ENCODE data around the gene RPL10. TPM values are rescaled to one million over a fixed set of nuclear protein-coding genes. Genes with fewer than 3 reads are reported as not detected.
A peak's percentile ranks its signal among the peaks of the same experiment; 100 is the strongest.

Gene RPL10
- total and polyA plus RNA-seq, 5 experiments from 2014 or later: 4,733 to 7,081 (median 5,585) TPM

DNA sequence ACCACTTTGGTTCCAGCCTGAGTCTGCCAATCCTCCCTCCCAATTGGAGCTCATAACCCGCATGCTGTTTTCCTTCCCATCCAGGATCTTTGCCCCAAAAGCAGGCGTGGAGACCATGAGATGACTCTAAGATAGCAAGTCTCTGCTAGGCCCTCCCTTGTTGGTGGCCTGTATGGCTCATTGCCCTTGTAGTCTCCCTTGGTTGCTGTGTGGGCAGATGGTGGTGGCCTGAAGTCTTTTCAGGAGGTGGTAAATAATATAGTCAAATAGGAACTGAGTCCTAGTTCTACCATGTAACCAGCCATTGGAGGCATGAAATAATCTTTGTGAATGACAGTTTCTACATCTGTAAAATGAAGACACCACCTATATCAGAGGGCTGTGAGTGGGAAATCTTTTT lies 31.5 kb downstream of the RPL10 start:
- ATAC-seq (no peak), DNase-seq (no peak)
- H3K27ac Mint-ChIP-seq: peak overlapping the region in 8 of 10 donors; percentile 68 to 90 (median 81)
- no peaks in the 10 kb centered on the region for H3K27me3 Mint-ChIP-seq
- peaks cover 0 to 17% (median 0%) of the 10 kb centered on the region in 3 donors for H3K36me3 Mint-ChIP-seq
- POLR2A ChIA-PET: interaction anchor here (0.6 to 3.6 kb wide), 12 partner anchors 10 to 99 kb away, joined by 3 to 37 read pairs (median 4); partner anchors contain the start of genes PLXNA3, RPL10, SLC10A3 and TAFAZZIN
- H3K4me1 Mint-ChIP-seq: peaks cover 6 to 32% (median 26%) of the 10 kb centered on the region in 4 donors
- peak overlapping the region; percentile 73 to 89 (median 82) for H3K4me3 Mint-ChIP-seq
- no peaks in the 10 kb centered on the region for H3K9me3 Mint-ChIP-seq

DNA sequence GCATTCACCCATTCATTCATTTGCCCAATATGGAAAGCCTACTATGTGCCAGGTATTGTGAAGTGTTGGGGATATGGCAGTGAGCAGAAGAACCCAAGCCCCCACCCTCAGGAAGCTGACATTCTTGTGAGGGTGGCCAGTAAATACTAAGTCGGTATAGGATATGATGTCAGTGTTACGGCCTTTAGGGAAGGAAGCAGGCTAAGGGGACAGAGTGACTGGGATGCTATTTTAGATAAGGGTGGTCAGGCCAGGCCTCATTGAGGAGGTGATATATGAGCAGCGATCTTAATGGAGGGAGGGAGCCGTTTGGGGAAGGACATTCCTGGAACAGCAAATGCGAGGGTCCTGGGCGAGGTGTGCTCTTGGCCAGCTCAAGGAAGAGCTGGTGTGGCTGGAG lies 32.3 kb downstream of the RPL10 start:
- H3K36me3 Mint-ChIP-seq: peaks cover 0 to 17% (median 0%) of the 10 kb centered on the region in 3 donors
- H3K4me3 Mint-ChIP-seq: peak overlapping the region in 3 of 10 donors; percentile 39 to 78 (median 57)
- H3K27ac Mint-ChIP-seq: peak overlapping the region in 6 of 10 donors; percentile 15 to 74 (median 58)
- H3K4me1 Mint-ChIP-seq: peaks cover 6 to 32% (median 26%) of the 10 kb centered on the region in 4 donors
- no peak for ATAC-seq
- no peaks in the 10 kb centered on the region for H3K9me3 Mint-ChIP-seq
- no peak for DNase-seq
- POLR2A ChIA-PET: interaction anchor here (0.5 to 0.9 kb wide), 4 partner anchors 9 to 99 kb away, joined by 3 to 6 read pairs (median 4); no protein-coding TSS in a partner anchor
- no peaks in the 10 kb centered on the region for H3K27me3 Mint-ChIP-seq

DNA sequence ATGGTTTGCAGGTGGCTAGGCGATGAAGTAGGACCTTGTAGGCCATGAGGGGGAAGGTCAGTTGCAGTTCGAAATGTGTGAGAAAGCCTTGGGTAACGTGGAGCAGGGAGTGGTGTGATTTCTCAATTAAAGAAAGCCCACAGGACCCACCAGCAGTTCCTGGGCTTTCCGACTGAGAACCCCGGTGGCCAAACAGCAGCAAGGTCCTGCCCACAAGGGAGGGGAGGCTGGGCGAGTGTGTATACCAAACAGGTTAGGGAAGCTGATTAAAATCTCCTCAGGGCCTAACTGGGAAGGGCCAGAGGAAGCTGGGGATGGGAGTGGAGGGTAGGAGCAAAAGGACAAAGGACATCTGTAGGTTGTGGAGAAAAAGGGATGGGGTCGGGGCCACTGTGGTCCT lies 32.7 kb downstream of the RPL10 start:
- H3K4me1 Mint-ChIP-seq: peaks cover 6 to 32% (median 27%) of the 10 kb centered on the region in 4 donors
- H3K27me3 Mint-ChIP-seq: no peaks in the 10 kb centered on the region
- DNase-seq (no peak), ATAC-seq (no peak)
- no peaks in the 10 kb centered on the region for H3K9me3 Mint-ChIP-seq
- peak overlapping the region in 6 of 10 donors; percentile 3 to 69 (median 54) for H3K27ac Mint-ChIP-seq
- POLR2A ChIA-PET: interaction anchor here (0.7 to 0.9 kb wide), 2 partner anchors 10 to 56 kb away, joined by 3 read pairs; no protein-coding TSS in a partner anchor
- H3K36me3 Mint-ChIP-seq: peaks cover 0 to 17% (median 0%) of the 10 kb centered on the region in 3 donors
- peak overlapping the region in 3 of 10 donors; percentile 39 to 78 (median 57) for H3K4me3 Mint-ChIP-seq

DNA sequence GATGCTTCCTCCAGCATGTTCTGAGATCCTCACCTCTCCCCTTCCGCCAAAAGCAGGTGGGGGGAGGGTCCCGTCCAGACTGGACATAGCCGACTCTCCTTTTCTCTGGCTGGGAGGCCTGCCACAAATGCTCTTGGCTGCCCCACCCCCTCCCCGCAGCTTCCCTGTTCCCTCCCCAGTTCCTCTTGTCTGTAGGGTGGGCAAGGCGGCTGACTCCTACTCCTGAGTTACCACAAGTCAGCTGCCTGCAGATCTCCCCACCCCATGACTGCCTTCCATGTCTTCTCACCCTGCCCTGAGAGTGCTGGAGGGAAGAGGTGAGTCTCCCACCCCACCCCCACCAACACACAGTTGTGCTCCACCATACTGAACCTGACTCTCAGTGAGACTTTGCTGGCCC lies 33.2 kb downstream of the RPL10 start:
- DNase-seq (no peak), ATAC-seq (no peak)
- H3K4me1 Mint-ChIP-seq: peaks cover 6 to 35% (median 31%) of the 10 kb centered on the region in 4 donors
- no peaks in the 10 kb centered on the region for H3K27me3 Mint-ChIP-seq
- H3K36me3 Mint-ChIP-seq: peaks cover 0 to 18% (median 0%) of the 10 kb centered on the region in 3 donors
- POLR2A ChIA-PET: interaction anchor here (0.7 kb wide), 1 partner anchor 56 kb away, joined by 3 read pairs; no protein-coding TSS in a partner anchor
- no peaks in the 10 kb centered on the region for H3K9me3 Mint-ChIP-seq
- peak overlapping the region in 2 of 10 donors; percentile 44 to 83 for H3K27ac Mint-ChIP-seq
- H3K4me3 Mint-ChIP-seq: peak overlapping the region in 2 of 10 donors; percentile 19 to 29

DNA sequence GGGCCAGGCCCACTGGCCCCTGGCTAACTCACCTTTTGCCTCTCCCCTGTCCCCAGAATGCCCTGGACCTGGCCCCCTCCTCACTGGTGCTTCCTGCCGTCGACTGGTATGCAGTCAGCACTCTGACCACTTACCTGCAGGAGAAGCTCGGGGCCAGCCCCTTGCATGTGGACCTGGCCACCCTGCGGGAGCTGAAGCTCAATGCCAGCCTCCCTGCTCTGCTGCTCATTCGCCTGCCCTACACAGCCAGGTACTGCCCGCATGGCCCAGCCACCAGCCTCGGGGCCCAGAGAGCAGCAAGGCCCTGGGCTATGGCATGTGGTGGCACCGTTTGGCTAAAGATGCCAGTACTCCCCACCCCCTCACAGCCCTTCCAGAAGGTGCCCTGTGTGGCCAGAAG lies 34.0 kb downstream of the RPL10 start:
- Mint-ChIP-seq H3K9me3 (no peaks in the 10 kb centered on the region), H3K4me1 (peaks cover 6 to 33% (median 31%) of the 10 kb centered on the region in 4 donors), H3K4me3 (no peak overlapping the region), H3K27me3 (no peaks in the 10 kb centered on the region), H3K27ac (peak overlapping the region in 1 of 10 donors; percentile 41), H3K36me3 (peaks cover 0 to 18% (median 0%) of the 10 kb centered on the region in 3 donors)
- POLR2A ChIA-PET: interaction anchor here (0.9 to 1.3 kb wide), 2 partner anchors 9 to 11 kb away, joined by 3 to 5 read pairs; no protein-coding TSS in a partner anchor
- ATAC-seq (no peak), DNase-seq (no peak)

DNA sequence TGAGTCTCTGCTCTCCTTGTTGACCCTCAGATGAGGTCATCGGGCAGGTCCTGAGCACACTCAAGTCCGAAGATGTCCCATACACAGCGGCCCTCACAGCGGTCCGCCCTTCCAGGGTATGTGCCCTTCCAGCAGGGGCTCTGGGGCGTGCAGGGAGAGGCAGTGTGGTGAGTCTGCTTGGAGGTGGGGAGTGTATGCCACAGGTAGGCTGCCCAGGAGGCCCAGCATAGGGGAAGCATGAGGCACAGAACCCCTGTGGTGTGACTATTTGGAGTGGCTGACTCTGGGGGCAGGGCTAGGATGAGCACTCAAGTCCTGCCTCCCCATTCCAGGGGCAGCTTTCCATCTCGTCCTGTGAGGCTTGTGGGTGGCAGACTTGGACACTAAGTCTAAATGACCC lies 35.4 kb downstream of the RPL10 start:
- Mint-ChIP-seq H3K27ac (peak overlapping the region in 1 of 10 donors; percentile 77), H3K4me1 (peaks cover 9 to 31% (median 28%) of the 10 kb centered on the region in 4 donors), H3K9me3 (no peaks in the 10 kb centered on the region), H3K36me3 (peaks cover 0 to 18% (median 0%) of the 10 kb centered on the region in 3 donors), H3K4me3 (peak overlapping the region in 1 of 10 donors; percentile 20), H3K27me3 (no peaks in the 10 kb centered on the region)
- POLR2A ChIA-PET: interaction anchor here (2.9 kb wide), 1 partner anchor 52 kb away, joined by 8 read pairs; the partner anchor contains the start of gene UBL4A
- ATAC-seq (no peak), DNase-seq (no peak)

DNA sequence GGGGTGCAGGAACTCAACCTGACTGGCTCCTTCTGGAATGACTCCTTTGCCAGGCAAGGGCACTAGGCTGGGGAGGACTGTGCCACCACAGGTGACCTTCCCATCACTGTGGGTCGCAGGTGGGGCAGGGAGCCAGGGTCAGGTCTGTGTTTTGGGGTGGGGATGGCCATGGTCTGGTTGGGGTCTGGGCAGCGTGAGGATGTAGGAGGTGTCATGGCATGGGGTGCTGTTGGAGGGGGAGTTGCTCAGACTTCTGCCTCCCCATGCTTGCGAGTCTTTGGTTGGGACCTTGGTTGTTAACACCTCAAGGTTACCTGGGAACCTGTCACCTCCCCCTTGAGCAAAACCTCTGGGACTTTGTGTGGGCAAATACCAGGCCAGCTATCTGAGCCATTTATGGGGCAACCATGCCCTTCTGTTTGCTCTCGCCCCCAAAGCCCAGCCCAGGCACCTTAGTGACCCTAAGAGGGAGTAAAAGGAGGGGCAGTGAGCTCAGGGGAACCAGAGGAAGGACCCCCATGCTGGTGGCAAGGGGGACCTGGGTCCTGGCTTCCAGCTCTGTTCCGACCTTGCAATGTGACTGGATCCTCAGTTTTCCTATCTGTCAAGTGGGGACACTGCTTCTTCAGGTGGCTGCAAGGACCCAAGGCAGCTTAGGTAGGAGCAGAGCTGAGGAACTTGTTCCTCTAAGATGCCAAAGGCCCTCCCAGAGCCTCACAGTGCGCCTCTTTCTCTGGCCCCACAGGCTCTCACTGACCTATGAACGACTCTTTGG lies 36.4 kb downstream of the RPL10 start:
- no peak for ATAC-seq
- POLR2A ChIA-PET: interaction anchor here (2.3 to 2.9 kb wide), 2 partner anchors 36 to 51 kb away, joined by 8 to 14 read pairs; partner anchors contain the start of genes RPL10 and UBL4A

DNA sequence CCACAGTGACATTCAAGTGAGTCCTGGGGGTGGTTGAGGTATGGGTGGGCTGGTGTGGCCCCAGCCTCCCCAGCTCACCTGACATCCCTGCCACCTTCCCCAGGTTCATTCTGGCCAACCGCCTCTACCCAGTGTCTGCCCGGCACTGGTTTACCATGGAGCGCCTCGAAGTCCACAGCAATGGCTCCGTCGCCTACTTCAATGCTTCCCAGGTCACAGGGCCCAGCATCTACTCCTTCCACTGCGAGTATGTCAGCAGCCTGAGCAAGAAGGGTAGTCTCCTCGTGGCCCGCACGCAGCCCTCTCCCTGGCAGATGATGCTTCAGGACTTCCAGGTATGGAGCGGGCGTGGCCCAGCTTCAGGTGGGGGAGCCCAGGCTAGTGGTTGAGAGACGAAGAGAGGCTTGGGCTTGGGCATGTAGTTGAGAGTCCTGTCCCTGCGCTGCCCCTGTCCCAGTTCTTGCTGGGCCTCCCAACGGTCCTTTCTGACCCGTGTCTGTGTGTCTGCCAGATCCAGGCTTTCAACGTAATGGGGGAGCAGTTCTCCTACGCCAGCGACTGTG lies 37.1 kb downstream of the RPL10 start:
- Mint-ChIP-seq H3K27me3 (no peaks in the 10 kb centered on the region), H3K9me3 (no peaks in the 10 kb centered on the region), H3K27ac (peak overlapping the region in 5 of 10 donors; percentile 27 to 93 (median 56)), H3K4me1 (peaks cover 8 to 26% (median 25%) of the 10 kb centered on the region in 4 donors), H3K36me3 (peaks cover 0 to 24% (median 0%) of the 10 kb centered on the region in 3 donors), H3K4me3 (peak overlapping the region in 3 of 10 donors; percentile 13 to 53 (median 39))
- ATAC-seq (no peak), DNase-seq (no peak)
- POLR2A ChIA-PET: interaction anchor here (2.3 to 2.9 kb wide), 2 partner anchors 37 to 51 kb away, joined by 8 to 14 read pairs; partner anchors contain the start of genes RPL10 and UBL4A

More for the DNA sequence above, 36.4 kb downstream of the RPL10 start:
- H3K9me3 Mint-ChIP-seq: no peaks in the 10 kb centered on the region
- DNase-seq: no peak
- no peaks in the 10 kb centered on the region for H3K27me3 Mint-ChIP-seq
- H3K4me1 Mint-ChIP-seq: peaks cover 8 to 30% (median 29%) of the 10 kb centered on the region in 4 donors
- no peak overlapping the region for H3K4me3 Mint-ChIP-seq
- peaks cover 0 to 22% (median 0%) of the 10 kb centered on the region in 3 donors for H3K36me3 Mint-ChIP-seq
- peak overlapping the region in 1 of 10 donors; percentile 81 for H3K27ac Mint-ChIP-seq

DNA sequence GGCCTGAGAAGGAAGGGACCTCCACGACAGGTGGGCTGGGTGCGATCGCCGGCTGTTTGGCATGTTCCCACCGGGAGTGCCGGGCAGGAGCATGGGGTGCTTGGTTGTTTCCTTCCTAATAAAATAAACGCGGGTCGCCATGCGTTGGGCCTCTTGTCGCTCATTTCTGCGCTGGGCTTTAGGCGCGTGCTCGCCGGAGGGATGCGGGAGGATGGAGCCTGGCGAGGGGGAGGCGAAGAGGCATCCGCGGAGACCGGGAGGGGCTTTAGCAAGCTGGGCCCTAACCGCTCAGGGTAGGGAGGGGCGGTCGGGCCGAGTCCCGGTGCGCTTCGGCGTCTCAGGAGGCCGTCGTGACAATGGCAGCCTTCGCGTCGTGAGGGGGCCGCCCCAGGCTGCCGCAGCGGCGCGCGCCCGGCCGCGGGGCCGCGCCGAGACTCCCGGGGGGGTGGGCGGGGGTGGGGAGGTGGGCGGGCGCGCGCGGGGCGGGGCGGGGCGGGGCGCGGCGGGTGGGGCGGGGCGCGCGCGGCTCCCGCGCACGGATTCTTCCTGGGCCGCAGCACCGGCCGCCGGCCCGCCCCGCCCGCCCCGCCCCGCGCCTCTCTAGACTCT lies 38.3 kb downstream of the RPL10 start:
- H3K9me3 Mint-ChIP-seq: no peaks in the 10 kb centered on the region
- ATAC-seq (peak; percentile 80 to 81), DNase-seq (peak in 8 of 10 donors; percentile 27 to 75 (median 52))
- no peaks in the 10 kb centered on the region for H3K27me3 Mint-ChIP-seq
- H3K4me1 Mint-ChIP-seq: peaks cover 3 to 28% (median 23%) of the 10 kb centered on the region in 4 donors
- peaks cover 0 to 18% (median 0%) of the 10 kb centered on the region in 3 donors for H3K36me3 Mint-ChIP-seq
- POLR2A ChIA-PET: interaction anchor here (2.3 to 2.9 kb wide), 2 partner anchors 38 to 50 kb away, joined by 8 to 14 read pairs; partner anchors contain the start of genes RPL10 and UBL4A
- peak overlapping the region; percentile 78 to 96 (median 90) for H3K27ac Mint-ChIP-seq
- peak overlapping the region; percentile 75 to 88 (median 80) for H3K4me3 Mint-ChIP-seq

DNA sequence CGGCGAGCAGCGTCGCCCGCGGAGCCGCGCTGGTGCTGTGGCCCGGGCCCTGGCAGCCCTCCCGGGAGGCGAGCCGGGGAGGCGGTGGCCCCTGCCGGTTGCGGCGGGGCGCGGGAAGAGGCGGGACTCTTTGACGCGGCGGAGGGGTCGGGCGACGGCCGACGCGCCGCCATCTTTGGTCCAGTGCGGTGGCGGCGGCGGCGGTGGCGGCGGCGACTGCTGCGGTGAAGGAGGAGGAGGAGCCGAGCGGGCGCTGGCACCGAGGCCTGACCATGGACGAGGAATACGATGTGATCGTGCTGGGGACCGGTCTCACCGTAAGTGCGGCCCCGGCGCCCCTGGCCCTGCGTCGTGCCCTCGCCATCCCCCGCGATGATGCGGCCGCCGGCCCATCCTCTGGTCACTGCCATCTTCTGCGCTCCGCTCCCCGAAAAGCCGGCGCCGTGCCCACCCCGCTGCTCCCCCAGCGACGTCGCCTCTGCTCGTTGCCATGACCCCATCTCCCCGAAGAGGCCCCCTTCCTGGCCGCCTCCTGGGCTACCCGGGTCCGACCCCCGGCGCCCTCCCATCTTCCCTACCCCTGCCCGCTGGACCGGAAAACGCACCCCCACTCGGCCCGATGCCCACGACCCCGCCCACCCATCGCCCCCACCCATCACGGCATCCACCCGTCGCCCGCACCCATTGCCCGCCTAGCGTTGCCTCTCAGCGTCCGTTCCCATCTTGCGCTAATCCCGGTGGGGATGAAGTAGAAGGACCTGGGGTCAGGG lies 39.0 kb downstream of the RPL10 start, which contains the start of gene GDI1:
TSS of gene GDI1 (plus strand) at position 172 of the 770 bp plus-strand sequence. CDS start at position 273, 101 bp downstream.
- POLR2A ChIA-PET: interaction anchor here (0.5 kb wide), 1 partner anchor 91 kb away, joined by 3 read pairs; no protein-coding TSS in a partner anchor
- DNase-seq (peak; percentile 23 to 78 (median 57)), ATAC-seq (peak; percentile 60 to 72)
- Mint-ChIP-seq H3K36me3 (peaks cover 0 to 14% (median 0%) of the 10 kb centered on the region in 3 donors), H3K4me3 (peak within 1 kb of the TSS; percentile 78 to 91 (median 82)), H3K27me3 (no peaks in the 10 kb centered on the region), H3K4me1 (peaks cover 4 to 33% (median 28%) of the 10 kb centered on the region in 4 donors), H3K9me3 (no peaks in the 10 kb centered on the region), H3K27ac (peak within 1 kb of the TSS; percentile 81 to 96 (median 90))
